GM18907 (cell line): ENCODE data around the gene NUP50.

Source experiments
- ATAC-seq: cut with Tn5 transposase; IDR thresholded peaks from one replicate; pipeline ENCODE4 v1.9.1; 2021; ENCODE audit warnings: mild to moderate bottlenecking, moderate library complexity; ENCODE audit not compliant: unreplicated experiment

Gene NUP50, protein sequence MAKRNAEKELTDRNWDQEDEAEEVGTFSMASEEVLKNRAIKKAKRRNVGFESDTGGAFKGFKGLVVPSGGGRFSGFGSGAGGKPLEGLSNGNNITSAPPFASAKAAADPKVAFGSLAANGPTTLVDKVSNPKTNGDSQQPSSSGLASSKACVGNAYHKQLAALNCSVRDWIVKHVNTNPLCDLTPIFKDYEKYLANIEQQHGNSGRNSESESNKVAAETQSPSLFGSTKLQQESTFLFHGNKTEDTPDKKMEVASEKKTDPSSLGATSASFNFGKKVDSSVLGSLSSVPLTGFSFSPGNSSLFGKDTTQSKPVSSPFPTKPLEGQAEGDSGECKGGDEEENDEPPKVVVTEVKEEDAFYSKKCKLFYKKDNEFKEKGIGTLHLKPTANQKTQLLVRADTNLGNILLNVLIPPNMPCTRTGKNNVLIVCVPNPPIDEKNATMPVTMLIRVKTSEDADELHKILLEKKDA

GRCh38 chr22:45163451-45164269, at the start of gene NUP50:
Gene NUP50 (plus strand): TSS chr22:45163925. CDS start chr22:45168178, 4,253 bp downstream.
- ATAC-seq, result peak; percentile 76

DNA sequence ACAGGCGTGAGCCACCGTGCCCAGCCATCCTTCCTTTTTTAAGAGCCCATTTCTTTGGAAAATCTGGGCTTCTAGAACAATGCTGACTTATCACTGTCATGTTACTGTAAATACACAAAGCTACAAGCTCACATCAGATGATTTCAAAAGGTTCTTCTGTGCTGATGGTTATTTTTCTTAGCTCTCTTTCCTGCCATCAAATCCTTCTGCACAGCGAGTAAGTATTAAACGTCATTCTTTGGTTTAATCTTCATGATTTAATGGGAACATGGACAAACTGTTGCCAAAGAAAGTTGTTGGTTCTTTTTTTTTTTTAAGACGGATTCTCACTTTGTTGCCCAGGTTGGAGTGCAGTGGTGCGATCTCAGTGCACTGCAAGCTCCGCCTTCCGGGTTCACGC, 43.3 kb upstream of the NUP50 start:
- no peak for ATAC-seq

- ATAC-seq, result no peak
Measured at GRCh38 chr22:45120931-45121330, 42.8 kb upstream of the NUP50 start.

DNA sequence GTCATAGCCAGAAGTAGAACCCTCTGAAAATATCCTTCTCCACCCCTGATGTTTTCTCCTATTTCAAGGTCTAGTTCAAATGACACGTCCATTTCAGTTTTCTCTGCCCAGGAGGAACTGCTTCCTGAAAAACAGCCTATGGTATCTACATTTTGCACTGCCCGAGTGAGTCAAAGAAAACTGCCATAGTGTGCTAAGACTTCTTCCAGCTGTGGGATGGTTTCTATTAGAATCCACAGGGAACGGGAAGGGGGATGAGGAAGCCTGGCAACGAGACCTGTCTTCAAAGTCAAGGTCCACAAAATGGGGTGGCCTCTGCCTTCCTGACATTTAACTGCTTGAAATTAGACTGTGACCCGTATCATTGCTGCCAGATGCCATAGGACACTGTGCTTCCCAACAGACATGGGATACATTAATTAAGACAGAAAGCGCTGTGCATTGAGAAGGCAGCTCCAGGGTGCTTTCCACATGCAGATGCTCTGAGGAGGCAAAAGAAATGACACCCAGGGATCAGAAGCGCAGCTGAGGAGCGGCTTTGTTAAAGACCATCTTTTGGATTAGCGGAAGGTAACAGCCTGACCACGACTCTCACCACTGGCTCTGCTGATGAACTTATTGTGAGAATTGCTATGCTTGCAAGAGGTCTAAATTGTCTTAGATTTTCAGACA, 39.4 kb upstream of the NUP50 start:
- ATAC-seq, result no peak

DNA sequence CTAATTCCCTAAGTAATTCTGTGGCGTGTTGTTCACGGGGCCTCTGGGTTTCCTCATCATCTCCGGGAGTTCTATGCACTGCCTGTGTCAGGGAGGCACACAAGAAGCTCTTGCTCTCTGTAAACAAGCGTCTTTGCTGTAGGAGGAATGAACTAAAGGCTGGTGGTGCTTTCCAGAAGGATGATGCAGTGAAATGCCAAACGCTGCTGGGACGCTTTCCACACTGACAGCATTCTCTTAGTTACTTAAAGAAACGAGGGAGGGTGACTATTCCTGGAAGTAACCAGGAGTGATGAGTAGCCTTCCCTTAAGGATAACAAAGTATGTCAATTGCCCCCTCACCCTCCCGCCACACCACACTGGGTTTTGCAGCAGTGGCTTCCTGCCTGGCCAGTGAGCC, 38.5 kb upstream of the NUP50 start:
- no peak for ATAC-seq

GRCh38 chr22:45127866-45128265, 35.9 kb upstream of the NUP50 start:
- no peak for ATAC-seq

- ATAC-seq, result no peak
Measured at GRCh38 chr22:45129703-45130524, 33.8 kb upstream of the NUP50 start.

DNA sequence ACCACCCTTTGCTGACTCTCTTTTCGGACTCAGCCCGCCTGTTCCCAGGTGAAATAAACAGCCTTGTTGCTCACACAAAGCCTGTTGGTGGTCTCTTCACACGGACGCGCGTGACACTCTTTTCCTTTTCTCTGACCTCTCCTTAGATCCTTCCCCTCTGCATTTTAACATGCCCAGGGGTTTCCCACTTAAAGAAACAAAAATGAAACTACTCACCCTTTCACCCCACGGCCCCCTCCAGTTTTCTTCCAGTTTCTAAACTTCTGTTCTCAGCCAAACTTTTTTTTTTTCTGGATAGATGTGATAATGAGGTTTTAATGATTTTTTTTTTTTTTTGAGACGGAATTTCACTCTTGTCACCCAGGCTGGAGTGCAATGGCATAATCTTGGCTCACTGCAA, 32.8 kb upstream of the NUP50 start:
- no peak for ATAC-seq

DNA sequence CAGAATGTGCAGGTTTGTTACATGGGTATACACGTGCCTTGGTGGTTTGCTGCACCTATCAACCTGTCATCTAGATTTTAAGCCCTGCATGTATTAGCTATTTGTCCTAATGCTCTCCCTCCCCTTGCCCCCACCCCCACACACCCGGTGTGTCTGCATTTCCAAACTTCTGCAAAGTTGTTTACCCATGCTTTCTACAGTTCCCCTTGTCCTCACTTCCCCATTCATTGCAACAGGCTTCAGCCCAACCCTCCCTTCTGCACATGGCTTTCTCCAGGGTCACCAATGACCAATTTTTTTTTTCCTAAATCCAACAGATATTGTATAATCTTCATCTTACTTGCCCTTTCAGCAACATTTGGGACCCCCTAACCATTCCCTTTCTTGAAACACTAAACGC, 32.0 kb upstream of the NUP50 start:
- no peak for ATAC-seq

DNA sequence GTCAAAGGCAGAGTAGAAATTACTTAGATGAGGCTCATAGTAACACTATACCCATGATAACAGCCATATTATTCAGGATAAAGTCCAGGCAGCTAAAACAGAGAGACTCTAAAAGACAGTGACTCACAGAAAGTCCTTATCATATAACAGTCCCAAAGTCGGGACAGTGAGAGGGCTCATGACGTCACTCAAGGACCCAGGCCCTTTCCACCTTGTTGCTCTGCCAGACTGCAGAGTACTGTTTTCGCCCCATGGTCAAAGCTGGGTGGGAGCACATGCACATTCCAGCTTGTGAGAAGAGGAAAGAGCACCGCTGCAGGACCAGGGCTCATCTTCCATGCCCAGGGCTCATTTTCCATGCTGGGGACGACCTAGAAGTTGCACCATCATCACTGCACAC, 29.4 kb upstream of the NUP50 start:
- ATAC-seq, result no peak

GRCh38 chr22:45136594-45136993, 27.1 kb upstream of the NUP50 start:
- ATAC-seq, result no peak

- ATAC-seq, result no peak
Measured at GRCh38 chr22:45139693-45140092, 24.0 kb upstream of the NUP50 start.

DNA sequence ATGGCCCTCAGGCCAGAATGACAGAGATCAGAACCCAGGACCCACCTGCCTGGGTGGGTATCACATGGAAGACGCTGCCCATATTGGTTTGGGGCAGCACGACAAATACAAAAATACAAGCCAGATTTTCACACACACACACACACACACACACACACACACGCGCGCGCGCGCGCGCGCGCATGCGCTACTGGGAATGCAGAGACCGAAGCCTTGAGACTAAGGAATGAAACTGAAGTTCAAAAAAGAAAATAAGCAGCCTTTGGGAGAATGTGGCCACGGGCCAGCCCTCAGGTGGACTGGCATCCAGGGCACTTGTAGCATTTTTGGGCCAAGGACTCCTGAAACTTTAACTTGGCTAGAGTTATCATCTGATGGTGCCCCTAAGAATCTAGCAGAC, 21.3 kb upstream of the NUP50 start:
- ATAC-seq, result no peak

GRCh38 chr22:45144916-45145315, 18.8 kb upstream of the NUP50 start:
- no peak for ATAC-seq

DNA sequence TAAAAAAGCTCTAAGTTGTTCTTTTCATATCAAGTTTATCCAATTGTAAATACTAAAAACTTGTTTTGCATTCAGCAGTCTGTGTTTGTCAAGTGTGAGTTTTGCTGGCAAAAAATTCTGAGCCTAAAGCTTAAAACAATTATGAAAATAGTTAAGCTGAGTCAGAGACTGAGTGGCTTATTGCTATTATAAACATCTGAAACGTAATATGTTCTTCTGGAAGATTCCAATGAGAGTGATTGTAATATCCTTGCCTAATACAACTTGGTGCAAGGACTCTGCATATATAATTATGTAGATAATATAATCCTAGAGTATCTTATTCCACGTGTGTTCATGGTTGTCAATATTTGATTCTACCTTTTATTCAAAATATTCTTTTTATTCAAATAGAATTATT, 14.1 kb upstream of the NUP50 start:
- ATAC-seq, result no peak

GRCh38 chr22:45150139-45150538, 13.6 kb upstream of the NUP50 start:
- no peak for ATAC-seq

DNA sequence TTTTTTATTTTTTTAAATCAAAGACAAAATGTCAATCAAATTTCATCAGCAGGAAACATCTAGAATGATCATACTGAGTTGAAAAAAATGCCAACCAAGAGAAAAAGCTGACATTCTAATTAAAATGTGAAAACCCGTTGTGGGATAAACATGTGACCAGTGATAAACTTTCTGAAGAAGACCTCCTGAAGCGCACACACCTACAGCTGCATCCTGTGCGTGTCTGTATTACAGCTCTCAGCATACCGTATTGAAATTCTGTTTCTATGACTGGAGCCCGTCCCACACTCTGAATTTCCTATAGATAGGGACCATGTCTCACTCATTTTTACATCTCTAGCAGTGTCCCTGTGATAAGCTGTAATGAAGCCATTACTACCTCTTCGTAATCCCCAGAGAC, 12.2 kb upstream of the NUP50 start:
- no peak for ATAC-seq

GRCh38 chr22:45154383-45154782, 9.3 kb upstream of the NUP50 start:
- no peak for ATAC-seq

DNA sequence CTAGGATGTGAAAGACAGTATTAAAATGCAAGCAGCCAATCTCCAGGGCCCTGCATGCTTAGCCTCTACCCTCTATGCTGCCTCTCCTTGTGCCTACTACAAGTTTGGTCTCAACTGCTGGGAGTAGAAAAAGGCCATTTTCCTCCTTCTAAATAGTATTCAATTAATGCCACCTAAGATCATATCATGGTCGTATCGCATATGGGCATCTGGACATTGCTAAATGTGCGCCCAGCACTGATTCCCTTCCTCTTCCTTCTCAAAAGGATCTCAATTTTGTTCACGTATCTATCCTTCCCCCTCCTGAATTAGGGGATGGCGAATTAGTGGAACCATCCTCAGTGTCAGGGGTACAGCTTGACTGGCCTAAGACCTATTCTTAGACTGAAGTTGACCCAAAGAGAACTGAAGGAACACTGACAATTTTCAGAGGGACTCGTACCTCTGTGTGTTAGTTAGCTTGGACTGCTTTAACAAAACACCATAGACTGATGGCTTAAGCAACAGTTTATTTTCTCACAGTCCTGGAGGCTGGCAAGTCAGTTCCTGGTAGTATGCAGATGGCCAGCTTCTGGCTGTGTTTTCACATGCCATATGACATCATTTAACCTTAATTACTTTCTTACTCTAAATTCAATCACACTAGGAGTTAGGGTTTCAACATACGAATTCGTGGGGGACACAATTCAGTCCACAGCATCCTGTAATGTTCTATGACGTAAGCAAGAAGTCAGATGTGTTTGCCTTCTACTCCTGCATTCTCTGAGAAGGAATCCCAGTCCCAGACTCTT, 8.5 kb upstream of the NUP50 start:
- ATAC-seq, result no peak

GRCh38 chr22:45157907-45158306, 5.8 kb upstream of the NUP50 start:
- ATAC-seq, result no peak
